HPDE6-E6E7 (cell line): Measurements from ENCODE around the gene BIRC3.

Experiments
- DNase-seq: peaks from one replicate; pipeline ENCODE4 v3.0.0; 2011; ENCODE audit warnings: missing footprints; ENCODE audit errors: extremely low spot score

The BIRC3 gene

DNA sequence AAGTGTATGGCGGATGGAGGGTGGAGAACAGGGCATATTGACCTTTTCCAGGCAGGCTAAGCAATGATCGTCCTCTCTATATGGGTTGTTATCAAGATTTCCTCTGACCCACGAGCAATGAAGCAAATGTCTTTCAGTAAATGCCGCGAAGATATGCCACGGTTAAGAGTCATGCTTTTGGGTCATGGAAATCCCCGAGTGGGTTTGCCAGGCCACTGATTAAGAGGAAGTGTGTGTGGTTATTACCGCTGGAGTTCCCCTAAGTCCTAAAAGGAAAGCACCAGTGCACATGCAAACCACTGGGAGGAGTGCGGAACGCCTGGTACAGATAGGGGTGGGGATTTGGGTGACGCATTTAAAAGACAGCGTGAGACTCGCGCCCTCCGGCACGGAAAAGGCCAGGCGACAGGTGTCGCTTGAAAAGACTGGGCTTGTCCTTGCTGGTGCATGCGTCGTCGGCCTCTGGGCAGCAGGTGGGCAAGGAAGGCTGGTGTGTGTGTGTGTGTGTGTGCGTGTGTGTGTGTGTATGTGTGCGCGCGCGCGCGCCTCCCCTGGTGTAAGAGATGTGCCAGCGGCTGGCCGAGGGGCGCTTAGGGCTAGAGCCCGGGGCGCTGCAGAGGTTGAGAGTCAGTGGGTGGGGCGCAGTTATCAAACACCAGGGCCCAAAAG is at the start of gene BIRC3:
Gene BIRC3 (plus strand): TSS at position 386 of the 669 bp plus-strand sequence. CDS start 7,026 bp downstream, outside the sequence.
- peak; percentile 93 for DNase-seq

DNA sequence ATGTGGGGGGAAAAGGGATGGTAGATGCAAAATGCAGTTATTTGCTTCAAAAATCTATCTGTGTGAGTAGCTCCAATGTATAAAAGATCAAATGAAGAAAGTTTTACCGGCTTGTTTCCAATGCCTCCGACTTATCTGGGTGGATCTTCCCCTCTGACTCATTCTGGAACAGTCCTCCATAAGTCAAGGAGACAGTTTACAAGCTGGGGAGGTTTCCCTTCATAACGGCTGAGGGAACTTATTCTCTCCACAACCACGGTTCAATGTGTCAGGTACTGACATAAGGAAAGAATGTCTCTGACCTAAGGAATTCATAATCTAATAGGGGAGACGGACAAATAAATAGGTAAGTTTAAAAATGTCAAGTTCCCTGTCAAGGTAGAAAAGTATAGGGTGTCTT is 49.7 kb upstream of the BIRC3 start:
- peak; percentile 59 for DNase-seq

DNA sequence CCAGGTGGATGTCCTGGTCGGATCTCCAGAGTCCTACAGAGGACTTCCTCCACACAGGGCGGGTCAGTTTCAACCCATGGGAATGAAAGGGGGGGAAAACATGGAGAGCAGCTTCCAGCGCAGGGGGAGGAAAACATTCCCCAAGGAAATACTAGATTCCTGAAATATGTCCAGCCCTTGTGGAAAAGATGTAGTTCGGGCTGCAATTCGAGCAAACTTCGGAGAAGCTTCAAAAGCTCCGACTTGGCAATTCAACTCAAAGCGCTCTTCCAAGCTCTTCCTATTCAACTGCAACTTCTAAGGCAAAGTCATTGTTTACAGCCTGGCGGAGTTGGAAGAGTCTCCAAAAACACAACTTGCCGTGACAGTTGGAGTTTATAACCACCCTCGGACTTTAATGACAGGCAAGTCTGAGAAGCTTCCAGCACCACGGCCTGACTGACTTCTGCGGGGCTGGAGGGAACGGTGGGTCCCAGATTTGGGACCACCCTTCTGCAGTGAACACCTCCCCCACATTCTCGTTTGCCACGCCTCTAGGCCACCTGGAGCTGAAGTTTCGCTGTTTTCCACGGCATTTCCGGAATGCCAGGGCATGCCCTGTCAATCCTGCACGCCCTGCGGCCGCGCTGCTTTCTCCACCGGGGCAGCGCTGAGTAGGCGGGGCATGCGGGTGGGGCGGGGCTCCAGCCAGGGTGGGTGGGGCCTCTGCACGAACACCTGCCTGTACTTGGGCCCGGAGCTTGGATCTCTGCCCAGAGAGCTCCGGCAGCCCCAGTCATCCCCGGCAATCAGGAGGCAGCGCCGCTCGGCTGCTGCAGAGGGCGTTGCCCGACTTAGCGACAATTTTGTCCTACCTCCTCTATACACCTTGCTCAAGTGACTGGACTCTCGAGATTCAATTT is 49.0 kb upstream of the BIRC3 start:
- peak; percentile 97 for DNase-seq

DNA sequence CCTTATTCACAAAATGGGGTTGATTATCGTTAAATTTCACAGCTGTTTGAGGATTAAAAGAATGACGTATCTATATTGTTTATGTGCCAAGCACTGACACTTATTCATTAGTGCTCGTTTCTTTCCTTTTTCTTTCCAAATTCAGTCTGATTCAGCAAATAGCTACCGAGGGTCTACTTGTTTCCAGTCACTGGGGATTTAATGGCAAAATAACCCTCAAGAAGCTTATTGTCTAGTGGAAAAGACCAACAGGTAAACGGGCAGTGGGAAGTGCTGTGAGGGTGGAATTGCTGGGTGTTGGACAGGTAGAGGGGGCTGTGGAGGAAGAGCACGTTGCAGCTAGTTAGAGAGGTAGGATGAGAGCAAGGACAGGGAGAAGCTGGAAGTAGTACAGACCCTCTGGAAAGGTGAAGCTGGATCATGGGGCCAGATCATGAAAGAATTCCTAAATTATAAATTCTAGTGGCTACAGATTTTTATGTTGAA is 48.3 kb upstream of the BIRC3 start:
- DNase-seq = no peak

DNA sequence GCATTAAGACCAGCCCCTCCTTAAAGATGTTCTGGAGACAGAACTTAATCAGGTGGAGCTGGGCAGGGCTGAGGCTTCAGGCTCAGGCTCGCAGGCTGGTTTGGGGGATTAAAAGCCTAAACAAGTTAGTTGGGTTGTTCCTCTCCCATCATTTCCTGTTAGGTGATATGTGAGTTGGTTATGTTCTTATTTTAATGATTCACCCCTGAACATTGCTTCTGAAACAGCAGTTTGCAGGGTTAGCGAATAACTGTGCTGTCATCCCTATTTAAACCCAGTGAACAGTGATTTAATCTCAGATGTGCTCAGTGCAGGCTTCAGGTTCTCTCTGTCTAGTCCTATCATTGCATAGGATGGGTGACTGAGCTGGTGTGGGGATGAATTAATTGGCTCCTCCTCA is 47.4 kb upstream of the BIRC3 start:
- peak; percentile 79 for DNase-seq

DNA sequence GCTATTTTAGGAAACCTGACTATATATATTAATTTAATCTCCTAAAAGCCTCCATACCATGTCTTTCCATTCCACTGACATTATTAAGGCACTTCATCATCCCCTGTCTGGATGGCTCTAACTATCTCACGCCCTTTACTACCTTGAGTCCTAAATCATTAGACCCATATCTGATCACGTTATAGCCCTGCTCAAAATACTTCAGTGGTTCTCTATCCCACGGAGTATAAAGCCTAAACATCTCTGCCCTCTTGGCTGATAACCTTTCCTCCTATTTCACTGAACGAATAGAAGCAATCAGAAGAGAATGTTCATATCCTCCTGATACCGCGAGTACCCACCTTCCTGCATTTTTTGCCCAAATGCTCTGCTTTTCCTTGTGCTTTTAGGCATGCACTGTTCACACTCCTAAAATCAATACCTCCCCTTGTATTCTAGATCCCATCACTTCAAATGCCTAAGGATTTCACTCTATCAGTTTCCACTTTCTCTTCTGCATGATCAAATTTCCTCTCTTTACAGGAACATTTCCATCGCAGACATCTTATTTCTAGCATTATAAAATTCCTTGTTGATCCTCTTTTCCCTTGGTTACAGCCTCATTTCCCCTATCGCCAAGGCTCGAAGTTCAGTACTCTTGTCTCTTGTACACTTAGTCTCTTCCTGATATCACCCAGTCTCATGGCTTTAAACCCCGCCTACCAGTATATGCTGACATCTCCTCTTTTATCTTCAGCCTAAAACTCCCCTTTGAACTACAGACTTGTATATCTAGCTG is 45.0 kb upstream of the BIRC3 start:
- no peak for DNase-seq

DNA sequence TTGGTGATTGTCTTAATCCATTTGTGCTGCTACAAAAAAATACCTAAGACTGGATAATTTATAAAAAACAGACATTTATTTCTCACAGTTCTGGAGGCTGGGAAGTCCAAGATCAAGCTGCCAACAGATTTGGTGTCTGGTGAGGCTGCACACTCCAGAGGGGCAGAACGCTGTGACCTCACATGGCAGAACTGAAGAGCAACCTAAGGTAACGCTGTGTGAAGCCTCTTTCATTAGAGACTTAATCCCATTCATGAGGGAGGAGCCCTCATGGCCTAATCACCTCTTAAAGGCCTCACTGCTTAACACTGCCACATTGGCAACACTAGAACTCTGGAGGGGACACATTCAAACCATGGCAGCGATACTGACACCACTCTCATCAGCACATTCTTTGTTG is 42.7 kb upstream of the BIRC3 start:
- no peak for DNase-seq

DNA sequence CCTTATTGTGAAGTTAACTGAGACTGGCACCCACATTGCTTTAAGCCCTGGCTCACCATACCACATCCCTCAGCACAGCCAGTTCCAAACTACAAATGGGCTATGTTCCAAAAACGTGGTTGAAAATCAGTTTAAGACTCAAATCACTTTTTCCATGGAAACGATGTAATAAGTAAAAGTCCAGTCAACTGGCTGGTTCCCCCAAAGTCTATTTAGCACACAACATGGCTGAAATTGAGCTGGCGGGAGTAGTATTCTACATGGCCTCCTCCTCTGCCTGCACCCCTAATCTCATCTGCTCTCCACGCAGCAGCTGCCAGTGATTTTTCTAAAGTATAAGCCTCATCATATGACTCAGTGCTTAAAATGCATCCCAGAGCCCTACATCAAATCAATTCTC is 40.9 kb upstream of the BIRC3 start:
- no peak for DNase-seq

DNA sequence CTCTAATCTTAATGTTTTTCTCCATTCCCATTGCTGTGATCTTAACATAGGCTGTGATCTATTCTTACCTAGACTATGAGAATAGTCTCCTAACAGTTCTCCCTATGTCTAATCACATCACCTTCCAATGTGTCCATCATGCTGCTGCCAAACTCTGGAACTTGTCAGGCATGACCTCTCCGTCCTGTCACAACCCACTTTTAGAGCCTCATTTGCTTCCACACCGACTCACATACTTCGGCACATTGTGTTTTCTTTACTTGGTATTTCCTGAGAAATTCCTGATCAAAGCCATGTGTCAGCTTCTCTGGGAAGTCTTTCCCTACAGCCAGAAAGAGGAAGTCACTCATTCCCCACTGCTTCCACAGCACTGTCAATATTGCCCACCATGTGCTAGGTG is 40.5 kb upstream of the BIRC3 start:
- DNase-seq = no peak

DNA sequence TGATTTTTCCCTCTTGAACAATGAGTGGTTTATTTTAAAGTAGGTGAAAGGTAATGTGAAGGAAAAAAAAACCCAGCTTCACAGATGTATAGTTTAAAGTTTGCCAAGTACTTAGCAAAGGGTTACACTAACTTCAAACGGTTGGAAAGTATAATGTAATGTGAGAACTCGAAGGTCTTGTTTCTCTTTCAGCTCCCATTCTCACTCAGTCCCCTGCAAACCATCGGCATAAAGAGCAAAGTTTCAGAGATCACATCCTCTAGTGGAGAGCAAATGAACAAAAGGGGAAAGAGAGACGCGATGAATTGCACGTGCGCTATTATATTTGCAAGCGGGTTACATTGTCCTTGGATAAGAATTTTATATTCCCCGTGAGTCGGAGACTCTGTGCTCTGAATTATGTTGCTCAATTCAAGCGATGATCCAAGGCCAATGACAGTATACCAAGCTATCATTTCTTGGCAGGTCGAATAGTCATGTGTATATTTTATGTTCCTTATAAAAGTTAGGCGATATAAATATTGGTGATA is 37.6 kb upstream of the BIRC3 start:
- no peak for DNase-seq

DNA sequence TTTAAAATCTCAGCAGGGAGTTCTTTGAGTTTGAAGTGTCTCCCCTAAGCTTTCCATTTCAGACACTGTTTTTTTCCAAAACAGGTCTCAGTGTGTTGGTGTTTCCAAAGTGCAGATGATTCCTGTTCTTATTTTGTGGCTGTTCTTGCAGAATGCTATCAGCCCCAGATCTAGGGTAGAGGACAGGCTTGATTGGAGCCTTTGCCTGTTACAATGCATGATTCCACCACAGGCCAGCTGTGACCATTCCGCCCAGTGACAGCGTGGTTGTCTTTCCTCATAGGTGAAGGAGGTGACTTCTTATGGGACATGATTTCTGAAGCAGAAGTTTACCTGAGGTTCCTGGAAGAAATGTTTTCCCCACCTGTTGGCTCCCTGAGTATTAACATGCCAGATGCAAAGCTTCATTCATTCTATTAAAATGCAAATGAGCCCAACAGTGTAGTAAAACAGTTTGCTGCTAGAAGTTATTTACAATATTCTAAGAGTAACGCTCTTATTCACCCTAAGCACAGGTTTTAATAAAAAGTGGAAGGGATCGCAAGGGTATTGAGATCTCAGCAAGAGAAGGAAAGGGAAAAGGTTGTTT is 36.9 kb upstream of the BIRC3 start:
- no peak for DNase-seq

DNA sequence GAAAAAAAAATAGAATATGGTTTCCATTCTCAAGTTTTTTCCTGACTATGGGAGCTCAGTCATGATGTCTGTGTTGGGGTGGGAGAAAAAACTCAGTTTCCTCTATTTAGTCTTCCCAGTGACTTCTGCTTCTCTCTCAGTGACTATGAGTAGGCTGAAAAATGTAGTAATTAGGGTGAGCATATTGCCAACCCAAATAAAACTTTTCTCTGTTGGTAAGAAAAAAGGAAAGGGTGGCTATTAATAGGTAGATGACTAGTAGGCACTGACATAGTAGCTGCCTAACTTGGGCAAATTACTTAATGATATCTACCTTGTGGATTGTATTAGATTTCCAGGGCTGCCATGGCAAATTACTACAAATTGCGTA is 34.2 kb upstream of the BIRC3 start:
- DNase-seq = no peak

DNA sequence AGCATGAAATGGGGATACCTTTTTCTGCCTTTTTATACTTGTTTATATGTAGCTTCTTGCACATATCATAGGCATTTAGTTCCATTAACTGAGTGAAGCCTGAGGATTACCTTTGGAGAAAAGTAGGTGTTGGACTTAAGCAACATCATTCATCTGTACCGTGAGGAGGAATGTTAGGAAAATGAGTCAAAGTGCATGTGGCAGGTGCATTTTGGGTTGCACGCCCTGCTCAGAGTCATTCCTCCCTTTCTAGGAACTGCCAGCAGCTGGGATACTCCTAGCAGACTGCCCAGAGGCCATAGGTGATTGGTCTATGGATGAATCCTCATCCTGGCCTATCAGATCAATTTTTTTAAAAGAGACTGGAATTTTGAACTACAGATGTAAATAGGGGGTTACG is 33.3 kb upstream of the BIRC3 start:
- DNase-seq = no peak

DNA sequence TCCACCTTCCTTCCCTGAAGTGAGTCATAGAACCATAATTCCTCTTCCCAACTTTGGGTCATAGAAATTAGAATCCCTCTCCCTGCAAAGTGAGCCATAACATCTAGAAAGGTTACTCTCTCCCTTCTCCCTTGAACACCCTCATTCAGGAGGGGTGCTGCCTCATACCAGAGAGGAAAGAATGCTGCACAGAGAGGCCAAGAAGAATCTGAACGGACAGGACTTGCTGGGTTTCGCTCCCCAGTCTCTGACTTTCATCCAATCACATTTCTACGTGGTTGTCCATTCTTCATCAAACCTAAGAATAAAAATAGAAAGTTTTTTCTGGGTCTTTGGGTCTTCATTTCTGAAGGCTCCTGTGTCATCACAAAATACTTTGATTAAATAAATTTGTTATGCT is 31.0 kb upstream of the BIRC3 start:
- no peak for DNase-seq

DNA sequence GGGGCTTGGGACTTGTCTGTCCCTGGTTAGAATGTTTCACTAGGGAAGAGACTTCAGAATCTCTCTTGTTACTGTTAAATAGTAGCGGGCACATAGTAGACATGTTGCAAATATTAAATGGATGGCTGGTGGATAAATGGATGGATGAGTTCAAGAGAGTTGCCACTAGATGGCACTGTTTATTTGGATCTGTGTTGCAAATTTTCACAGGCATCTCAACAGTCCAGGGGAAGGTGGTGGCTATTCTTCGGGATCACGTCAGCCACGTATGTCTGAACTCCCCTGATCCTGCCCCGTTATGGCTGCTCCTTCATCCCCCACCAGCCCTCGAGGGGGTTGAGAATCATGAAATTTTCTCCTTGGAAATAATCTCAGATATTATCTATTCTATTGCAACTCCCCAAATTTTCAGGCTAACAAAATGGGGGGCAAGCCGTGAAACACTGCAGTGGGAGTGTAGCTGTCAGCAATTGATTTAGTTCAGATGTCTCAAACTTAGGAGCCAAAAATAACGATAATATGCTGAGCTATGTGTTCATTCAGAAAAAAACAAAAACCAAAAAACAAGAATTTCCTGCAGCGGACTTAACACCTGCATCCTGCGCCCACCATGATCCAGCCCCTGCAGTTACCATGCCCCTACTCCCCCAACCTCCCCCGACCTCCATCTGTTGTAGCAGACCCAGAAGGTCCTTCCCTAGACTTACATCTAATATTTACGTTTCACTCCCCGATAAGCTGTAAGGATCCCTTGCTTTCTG is 29.1 kb upstream of the BIRC3 start:
- DNase-seq = peak; percentile 60

DNA sequence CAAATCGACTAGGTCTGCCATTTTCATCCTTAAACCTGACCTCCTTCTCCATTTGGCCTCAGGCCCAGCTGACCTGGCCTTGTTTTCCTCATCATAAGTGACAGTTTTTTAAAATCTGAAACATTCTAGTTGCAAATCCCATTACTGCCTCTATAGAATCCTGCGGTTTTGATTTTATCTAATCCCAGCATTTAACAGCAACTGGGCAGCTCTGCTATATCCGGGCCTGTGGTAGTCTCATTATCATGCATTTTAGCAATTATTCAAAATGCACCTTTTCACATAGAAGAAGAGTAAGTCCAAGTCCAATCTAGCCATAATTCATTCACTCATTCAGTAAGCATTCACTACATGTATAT is 28.6 kb upstream of the BIRC3 start:
- no peak for DNase-seq

DNA sequence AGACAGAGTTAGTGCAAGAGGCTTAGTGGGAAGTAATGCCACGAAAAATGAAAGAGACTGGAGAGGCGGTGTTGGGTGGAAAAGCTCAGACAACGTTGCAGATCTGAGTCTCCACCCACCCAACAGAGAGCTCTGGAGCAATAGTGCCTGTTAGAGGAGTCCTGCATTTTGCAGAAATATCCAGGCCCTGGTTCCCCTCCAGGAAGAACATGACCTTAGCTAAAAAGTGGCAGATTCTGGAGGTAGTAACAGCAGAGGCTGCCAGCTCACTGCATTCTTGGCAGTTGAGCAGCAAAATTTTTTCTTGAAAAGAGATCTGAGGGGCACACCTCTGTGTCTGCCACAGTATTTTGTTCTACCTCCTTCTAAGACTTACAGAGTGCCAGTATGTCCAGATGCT is 27.7 kb upstream of the BIRC3 start:
- DNase-seq = no peak

DNA sequence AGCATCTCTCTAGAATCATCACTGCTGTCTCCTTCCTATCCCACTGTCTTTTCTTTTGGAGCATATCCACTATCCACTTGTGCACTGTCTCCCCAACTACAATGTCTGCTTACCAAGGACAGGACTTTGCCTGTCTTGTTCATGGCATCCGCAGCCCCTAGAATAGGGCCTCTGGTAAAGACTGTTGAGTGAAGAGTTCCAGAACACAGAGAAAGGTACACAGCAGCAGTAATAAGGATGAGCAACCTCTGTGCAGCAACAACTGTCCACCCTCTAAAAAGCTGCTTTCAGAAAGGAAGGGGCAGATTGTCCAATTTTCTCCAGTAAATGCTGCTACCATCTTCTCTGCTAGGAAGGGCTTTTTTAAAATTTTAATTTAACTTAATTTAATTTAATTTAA is 25.5 kb upstream of the BIRC3 start:
- DNase-seq = no peak

DNA sequence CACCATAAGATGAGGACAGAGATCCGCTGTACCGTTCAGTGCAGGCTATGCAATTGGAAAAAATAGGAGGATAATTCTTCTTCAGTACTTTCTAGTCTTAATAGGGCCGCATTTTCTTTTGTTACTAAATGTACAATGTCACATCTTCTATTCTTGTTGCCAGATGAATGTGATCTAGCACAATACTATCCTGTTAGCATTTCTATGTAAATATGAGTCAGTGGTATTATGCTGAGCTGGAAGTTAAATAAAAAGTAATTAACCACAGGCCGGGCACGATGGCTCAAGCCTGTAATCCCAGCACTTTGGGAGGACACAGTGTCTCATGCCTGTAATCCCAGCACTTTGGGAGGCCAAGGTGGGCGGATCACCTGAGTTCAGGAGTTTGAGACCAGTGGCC is 24.4 kb upstream of the BIRC3 start:
- no peak for DNase-seq

DNA sequence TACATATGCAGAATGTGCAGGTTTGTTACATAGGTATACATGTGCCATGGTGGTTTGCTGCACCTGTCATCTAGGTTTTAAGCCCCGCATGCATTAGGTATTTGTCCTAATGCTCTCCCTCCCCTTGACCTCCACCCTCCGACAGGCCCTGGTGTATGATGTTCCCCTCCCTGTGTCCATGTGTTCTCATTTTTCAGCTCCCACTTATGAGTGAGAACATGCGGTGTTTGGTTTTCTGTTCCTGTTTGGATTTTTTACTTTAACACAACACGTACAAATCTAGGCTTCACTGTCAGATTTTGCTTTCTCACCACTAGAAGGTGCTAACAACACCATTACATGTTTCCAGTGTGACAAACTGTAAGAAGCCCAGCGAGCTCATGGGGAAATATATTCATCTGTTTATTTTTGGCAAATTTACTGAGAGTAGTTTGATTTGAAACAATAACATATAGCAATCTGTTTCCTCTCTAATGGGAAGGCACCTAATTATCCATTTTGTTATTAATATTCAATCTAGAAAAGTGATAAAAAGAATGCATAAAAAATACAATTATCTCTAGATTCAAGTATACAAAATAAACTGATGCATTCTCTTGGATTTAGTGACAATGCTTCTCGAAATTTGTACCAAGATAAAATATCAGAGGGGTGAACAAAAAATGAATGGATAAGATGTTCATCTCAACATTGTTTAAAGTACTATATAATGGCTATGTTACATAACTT is 23.2 kb upstream of the BIRC3 start:
- no peak for DNase-seq
